LNCaP clone FGC (cell line): Measurements from ENCODE around the gene TTLL5.

Experiments
- DNase-seq: peaks from one replicate; pipeline ENCODE4 v3.0.0-alpha.2; 2011; ENCODE audit warnings: low read depth
- H3K4me3 ChIP-seq: 2 replicates; pipeline ENCODE4 v1.5.1; 2011; ENCODE audit warnings: mild to moderate bottlenecking, low read depth, low read length, control low read depth
- CTCF ChIP-seq: IDR thresholded peaks from 2 replicates; pipeline ENCODE4 v1.5.1; 2012; ENCODE audit warnings: mild to moderate bottlenecking; ENCODE audit not compliant: control insufficient read depth, insufficient read depth; ENCODE audit errors: extremely low read depth

Gene TTLL5

GRCh38 chr14:75927564-75928087 is 266.6 kb downstream of the TTLL5 start:
- no peak for TF ChIP-seq CTCF
- no peak overlapping the region for H3K4me3 ChIP-seq
- no peak for DNase-seq

- no peak overlapping the region for H3K4me3 ChIP-seq
- no peak for DNase-seq
- no peak for TF ChIP-seq CTCF
These were observed 267.7 kb downstream of the TTLL5 start for GRCh38 chr14:75928690-75929181.

GRCh38 chr14:75933712-75934296 is 272.8 kb downstream of the TTLL5 start:
- no peak overlapping the region for H3K4me3 ChIP-seq
- no peak for DNase-seq
- TF ChIP-seq CTCF: no peak

GRCh38 chr14:75934998-75935628 is 274.1 kb downstream of the TTLL5 start:
- no peak for DNase-seq
- no peak for TF ChIP-seq CTCF
- no peak overlapping the region for H3K4me3 ChIP-seq

GRCh38 chr14:75939200-75939599 is 278.2 kb downstream of the TTLL5 start:
- no peak for DNase-seq
- no peak overlapping the region for H3K4me3 ChIP-seq
- no peak for TF ChIP-seq CTCF

- no peak for TF ChIP-seq CTCF
- no peak overlapping the region for H3K4me3 ChIP-seq
- no peak for DNase-seq
These were observed 280.0 kb downstream of the TTLL5 start for GRCh38 chr14:75941030-75941429.
